GM18499 (cell line): Measurements from ENCODE around the gene ASMTL.
"Not testable (repeated sequence)": the region's sequence is repeated elsewhere in the genome, so short reads cannot be mapped to it uniquely, and the experiment has no call there.

Source experiments
- ATAC-seq: cut with Tn5 transposase; IDR thresholded peaks from one replicate; pipeline ENCODE4 v1.9.1; 2021; ENCODE audit warnings: moderate number of reproducible peaks; ENCODE audit not compliant: insufficient read depth, unreplicated experiment

Gene ASMTL

DNA sequence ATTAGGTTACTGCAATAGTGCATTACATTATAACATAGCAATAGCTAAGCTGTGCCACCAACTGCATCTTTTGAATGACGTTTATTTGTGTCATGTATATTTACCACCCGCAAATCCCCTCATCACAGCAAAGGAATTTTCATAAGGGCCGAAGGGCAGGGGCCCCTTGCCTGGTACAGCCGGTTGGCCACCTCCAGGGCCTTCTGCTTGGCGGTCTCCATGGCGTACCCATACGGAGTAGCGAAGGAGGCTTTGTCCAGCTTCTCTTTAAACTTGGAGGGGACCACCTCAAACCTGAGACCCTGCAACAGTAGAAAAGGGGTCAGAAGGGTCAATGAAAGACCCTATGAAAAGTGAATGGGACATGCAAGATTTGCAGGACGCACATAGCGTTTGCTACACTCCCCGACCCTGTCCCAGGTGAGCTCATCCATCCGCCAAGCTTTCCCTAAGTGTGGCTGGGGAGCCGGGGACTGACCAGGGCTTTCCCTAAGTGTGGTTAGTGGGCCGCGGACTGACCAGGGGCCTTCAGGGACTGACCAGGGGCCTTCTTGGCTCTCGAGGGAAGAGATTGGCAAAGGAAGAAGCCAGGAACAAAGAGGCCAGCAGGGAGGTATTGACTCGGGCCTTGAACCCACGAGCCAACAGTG lies 10.6 kb downstream of the ASMTL start:
- ATAC-seq, result no peak

DNA sequence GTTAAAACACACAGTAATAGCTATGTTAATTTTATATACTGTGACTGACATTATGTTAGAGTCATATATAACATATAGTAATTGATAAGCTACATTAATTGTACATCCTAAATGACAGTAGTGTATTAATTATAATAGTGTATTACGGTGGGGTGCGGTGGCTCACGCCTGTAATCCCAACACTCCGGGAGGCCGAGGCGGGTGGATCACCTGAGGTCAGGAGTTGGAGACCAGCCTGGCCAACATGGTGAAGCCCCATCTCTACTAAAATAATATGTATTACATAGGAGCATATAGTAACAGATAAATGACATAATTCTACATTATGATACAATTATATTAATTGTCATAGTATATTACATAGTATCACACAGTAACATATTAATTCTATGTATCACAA lies 12.2 kb downstream of the ASMTL start:
- no peak for ATAC-seq

DNA sequence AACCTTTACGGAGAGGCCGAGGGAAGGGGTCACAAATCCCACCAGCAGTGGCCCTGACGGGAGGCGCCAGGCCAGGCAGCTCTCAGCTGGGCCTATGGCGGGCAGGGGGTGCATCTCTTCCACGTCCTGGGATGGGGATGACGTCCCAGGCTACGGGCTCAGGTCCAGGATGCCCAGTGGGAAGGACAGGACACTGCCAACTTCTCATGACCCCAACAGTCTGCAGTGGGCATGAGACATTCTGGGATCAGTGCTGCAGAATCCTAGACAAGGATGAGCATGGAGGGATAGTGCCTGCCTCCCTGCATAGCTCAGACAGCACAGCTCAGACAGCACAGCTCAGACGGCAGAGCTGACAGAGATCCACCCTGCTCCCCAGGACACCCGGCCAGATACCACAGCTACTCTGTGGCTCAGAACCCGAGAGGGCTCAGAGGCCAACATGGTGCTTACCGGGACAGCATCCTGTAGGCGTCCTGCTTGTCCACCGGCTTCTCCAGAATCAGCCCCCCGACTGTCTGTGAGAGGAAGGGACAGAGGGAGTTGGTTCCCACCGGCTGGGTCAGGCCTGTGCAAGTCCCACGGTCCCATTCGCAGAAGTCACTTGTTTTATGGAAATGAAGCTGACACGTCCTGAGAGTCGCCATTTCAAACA lies 17.3 kb downstream of the ASMTL start:
- no peak for ATAC-seq

DNA sequence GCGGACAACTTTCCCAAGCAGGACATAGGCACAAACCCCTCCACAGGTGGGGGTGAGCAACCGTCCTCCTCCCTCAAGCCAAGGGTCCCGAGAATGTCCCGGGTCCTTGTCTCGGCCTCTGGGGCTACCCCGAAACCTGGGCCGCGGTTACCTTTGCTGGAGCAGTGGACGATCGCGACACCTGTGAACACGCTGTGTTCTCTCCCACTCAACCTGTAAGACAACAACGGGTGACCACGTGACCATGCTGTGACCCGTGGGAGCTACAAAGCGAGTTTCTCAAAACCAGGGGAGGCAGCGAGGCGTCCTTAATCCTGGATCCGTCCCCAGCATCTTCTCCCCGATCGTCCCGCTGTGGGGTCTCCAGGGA lies 17.9 kb downstream of the ASMTL start:
- no peak for ATAC-seq

DNA sequence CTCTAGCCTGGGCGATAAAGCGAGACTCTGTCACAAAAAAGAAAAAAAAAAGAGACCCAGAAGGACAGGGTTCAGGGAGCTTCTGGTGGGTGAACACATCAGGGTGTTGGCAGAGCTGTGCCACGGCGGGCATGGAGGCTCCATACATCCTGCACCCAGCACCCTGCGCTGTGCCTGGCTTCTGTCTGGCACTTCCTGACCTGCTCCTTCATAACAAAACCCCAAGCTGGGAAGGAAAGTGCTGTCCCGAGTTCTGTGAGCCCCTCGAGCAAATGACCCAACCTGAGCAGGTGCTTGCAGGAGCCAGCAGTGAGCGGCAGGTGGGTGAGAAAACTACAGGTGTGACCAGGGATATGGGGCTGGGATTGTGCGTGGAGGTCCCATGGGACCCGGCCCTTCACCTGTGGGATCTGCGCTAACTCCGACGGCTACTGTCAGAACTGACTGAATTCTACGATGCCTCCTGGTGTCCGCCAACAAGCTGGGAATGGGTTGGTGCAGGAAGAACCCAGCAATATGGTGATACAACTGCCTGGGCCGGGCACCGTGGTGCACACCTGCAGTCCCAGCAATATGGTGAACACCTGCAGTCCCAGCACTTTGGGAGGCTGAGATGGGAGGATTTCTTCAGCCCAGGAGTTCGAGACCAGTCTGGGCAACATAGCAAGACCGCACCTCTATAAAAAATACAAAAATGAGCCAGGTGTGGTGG lies 18.9 kb downstream of the ASMTL start:
- ATAC-seq, result no peak

DNA sequence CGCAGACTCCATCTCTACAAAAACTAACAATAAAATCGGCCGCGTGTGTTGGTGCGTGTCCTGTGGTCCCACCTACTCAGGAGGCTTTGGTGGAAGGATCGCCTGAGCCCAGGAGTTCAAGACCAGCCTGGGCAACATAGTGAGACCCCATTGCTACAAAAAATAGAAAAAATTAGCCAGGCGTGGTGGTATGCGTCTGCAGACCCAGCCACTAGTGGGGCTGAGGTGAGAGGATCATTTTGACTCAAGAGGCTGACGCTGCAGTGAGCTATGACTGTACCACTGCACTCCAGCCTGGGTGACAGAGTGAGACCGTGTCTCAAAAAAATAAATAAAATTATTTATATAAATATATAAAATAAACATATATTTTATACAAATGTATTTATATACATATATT lies 22.3 kb downstream of the ASMTL start:
- no peak for ATAC-seq

DNA sequence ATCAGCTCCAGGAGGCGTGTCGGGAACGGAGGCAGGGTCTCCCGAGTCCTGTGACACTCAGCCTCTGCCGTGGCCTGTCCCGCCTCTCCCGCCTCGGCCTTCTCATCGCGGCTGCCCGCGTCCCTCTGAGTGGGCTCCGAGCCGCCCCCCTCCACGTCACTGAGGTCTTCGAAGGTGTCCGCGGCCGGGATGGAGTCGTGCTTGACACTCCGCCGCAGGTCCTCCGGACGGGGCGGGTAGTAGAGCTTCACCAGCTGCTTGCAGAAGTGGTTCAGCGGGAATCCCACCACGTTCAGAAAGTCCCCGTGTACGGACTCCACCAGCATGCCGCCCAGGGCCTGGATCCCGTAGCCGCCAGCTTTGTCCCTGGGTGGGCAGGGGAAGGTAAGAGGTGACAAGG lies 25.0 kb downstream of the ASMTL start:
- no peak for ATAC-seq

DNA sequence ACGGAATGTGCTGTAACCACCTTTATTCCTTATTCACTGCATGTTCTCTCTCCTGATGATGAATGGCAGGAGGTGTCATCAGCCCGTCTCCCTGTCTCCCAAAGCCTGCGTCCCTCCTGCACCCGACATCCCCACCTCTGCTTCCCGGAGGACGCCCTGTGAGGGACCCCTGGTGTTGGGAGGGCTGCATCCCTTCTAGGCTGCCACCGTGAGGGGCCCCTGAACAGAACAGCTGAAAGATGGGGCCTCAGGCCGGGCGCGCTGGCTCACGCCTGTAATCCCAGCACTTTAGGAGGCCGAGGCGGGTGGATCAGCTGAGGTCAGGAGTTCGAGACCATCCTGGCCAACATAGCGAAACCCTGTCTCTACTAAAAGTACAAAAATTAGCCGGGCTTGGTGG lies 26.4 kb downstream of the ASMTL start:
- not testable (repeated sequence) for ATAC-seq

DNA sequence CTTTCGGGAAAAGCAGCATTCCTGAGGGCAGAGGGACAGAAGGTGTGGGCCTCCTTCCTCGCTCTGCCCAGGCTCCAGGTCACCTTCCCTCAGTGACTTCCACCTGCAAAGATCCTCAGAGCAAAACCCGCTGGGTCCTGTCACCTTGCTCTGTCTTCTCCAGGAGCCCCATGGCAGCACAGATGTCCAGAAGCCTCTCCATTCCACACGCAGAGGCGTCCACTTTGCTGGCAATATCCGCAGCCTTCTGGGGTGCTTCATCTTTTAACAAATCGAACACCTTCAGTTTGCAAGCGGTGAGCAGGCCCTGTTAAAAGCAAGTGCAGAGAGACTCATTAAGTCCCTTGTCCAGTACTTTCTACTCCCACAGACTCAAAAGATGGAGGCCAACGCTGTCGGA lies 27.3 kb downstream of the ASMTL start:
- ATAC-seq, result no peak

DNA sequence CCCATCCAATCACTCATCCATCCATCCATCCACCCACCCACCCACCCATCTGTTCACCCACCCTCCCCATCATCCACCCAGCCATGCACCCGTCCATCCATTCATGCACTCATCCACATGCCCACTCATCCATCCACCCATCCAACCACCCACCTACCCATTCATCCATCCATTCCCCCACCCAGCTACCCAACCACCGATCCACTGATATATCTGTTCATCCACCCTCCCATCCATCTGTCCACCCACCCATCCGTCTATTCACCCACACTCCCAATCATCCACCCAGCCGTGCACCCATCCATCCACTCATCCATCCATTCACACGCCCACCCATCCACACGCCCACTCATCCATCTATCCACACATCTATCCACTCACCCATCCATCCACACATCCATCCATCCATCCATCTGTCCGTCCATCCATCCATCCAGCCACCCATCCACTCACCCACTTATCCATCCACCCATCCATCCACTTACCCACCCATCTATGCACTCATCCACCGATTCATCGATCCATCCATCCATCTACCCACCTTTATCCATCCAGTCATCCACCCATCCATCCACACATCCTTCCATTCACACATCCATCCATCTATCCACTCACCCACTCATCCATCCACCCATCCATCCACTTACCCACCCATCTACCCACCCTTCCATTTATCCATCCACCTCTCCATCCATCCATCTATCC lies 28.4 kb downstream of the ASMTL start:
- no peak for ATAC-seq

DNA sequence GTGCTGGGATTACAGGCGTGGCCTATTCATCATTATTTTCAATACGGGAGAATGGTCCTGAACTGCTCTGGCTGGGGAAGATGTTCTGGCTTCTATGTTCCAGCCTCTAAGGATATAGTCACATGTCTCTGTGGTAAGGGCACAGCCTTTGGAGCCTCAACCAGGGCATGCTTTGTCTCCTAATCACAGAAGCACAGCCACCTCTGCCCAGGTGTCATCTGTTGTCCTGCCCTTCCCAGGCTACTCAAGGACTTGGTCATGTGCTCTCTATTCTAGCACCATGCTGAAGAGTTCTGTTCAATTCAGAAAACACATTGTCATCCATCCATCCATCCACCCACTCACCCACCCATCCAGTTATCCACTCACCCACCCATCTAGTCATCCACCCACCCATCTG lies 29.5 kb downstream of the ASMTL start:
- no peak for ATAC-seq

DNA sequence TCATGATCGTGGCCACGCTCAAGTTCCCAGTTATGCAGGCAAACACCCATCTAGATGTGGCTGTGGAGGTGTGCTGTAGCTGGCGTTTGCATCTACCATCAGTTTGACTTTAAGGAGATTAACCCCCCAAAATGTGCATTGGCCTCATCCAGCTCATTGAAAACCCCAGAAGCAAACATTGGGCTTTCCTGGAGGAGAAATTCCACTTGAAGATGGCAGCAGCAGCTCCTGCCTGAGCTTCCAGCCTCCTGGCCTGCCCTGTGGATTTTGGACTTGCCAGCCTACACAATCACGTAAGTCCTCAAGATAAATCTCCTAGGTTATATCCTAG lies 30.6 kb downstream of the ASMTL start:
- ATAC-seq, result no peak

DNA sequence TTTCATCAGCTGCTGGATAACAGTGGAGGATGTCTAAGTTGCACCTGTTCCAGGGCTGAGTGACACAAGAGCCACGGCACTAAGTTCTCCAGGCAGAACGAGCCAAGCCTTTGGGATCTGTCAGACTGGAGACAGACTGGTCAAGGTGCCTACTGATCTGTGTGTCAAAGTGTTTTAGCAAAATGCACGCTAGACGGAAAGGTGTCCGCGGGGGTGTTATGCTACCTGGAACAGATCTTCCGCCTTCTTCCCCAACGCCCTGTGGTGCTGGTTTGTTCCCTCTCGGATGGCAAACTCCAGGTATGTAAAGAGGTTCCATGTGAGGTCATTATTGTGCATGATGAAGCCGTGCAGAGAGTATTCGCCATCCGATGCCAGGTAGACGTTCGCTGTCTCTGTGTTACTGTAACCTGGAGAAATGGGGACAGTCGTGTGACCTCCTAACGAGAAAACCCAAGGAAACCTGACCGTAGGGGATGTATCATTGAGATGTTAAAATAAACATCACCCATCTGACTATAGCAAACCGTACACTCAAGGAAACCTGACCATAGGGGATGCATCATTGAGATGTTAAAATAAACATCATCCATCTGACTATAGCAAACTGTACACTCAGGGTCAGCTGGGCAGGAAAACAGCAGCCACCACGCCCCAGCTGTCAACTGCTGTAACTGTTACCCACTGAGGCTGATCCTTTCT lies 31.1 kb downstream of the ASMTL start:
- ATAC-seq, result no peak

DNA sequence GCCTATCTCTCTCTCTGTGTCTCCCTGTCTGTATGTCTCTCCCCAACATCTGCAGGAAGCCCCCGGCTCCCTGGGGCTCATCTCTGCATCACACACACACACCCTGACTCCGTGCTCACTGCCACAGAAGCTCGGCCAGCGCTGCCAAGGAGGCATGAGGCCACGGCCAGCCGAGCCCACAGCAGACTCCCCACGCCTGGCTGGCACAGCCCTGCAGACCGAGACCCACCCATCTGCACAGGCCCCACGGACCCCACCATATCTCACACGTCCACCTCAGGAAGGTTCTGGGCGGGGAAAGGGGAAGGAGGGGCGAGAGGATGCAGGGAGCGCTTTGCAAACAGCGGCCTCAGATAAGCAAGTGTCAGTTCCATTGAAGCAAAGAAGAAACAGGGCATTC lies 32.3 kb downstream of the ASMTL start:
- ATAC-seq, result no peak

DNA sequence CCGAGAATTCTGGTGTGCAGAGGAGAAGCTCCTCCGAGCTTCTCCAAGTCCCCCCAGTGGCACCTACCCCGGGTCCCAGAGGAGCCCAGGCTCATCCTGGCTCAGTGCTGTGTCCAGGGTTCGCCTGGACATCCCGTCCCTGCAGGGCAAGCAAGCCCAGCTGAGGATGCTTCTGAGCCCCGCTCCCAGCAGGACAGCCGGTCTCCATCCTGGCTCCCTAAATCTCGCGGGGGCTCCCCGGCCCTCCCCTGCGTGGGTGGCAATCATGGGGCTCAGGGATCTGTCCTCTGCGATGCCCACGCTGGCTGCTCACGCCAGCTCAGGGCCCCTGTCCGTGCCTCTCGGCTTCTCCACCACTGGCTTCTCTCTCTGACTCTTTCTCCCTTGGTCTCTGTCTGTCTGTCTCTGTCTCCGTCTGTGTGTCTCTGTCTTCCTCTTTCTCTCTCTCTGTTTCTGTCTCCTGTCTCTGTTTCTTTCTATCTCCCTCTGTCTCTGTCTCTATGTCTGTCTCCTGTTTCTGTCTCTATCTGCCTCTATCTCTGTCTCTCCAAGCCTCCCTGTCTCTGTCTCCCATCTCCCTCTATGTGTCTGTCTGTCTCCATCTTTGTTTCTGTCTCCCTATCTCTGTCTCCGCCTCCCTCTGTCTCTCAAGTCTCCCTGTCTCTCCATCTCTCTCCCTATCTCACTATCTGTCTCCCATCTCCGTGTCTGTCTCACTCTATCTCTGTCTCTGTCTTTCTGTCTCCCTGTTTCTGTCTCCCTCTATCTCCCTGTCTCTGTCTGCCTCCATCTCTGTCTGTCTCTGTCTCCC lies 33.0 kb downstream of the ASMTL start:
- ATAC-seq, result no peak

DNA sequence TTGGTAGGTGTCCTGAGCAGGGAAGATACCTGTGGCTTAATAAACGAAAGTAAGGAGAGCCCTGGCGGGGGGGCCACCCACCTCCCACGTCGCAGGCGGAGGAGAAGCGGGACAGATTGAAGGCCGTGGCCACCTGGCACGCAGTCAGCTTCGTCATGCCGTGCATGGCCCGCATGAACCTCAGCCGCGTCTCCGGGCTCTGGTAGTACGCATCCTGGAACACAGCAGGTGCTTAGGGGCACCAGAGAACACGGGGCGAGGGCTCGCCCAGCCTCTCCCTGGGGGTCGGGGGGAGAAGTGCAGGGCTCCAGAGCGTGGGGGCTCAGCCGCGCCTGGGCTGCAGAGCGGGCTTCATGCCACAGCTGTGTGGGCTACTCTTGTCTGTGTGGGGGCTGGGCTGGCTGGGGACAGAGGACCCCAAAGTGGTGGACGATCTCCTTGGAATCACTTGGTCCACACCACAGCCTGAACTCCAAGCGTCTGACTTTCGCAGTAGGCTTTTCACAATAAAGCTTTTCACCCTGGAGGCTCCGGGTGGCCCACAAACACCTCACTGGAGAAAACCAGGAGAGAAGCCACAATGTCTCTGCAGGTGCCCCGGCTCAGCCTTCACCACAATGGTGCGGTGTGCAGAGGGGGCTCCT lies 33.7 kb downstream of the ASMTL start:
- no peak for ATAC-seq

DNA sequence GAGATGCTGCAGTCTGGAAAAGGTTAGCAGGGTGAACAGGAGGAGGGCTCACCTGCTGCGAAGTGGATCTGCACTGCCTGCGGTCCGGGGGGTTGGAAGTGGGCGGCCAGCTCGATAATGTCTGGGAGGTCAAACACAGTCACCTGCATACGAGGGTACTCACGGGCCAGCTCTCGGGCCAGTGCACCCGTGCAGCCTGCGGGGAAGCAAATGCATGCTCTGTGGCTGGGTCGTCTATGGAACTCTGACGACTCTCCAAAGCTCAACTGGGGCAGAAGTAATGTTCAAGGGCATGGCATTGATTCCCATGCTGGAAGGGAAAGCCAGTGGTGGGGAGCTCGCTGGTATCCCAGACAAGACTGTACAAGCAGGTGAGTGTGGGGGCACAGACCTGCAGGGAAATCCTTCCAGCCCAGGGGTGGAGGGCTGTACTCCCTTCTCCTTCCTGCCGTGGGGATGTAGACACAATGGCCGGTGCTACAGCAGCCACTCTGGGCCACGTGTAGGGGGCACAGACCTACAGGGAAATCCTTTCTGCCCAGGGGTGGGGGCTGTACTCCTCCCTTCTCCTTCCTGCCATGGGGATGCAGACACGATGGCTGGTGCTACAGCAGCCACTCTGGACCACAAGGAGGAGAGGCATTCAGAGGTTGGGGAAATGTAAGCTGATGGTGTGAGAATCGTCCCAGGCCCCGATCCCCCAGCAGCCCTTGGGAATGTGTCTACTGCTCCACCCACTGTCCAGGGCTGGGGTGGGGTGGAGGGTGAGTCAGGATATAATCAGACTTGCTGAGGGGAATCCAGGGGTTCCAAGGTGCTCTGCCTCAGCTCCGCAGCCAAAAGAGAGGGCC lies 34.6 kb downstream of the ASMTL start:
- no peak for ATAC-seq

DNA sequence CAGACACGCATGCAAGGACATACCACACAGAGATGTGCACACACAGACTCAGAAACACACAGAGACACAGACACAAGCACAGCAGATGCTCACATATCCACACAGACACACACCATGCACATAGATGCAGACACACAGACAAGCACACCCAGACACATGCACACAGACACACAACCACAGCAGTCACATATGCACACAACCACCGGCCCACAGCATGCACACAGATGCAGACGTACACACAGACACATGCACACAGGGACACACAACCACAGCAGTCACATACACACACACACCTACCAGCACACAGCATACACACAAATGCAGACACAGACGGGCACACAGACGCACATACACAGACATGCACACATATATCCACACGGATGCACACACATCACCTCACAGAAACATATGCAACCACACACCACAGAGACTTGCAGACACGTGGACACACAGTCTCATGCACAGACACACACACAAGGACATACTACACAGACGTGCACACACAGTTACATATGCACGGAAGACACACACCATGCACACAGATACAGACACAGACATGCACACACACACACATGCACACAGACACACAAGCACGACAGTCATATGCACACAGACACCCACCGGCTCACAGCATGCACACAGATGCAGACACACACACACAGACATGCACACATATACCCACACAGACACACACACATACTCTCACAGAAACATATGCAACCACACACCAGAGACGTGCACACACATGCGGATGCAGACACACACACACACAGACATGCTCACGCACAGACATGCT lies 35.5 kb downstream of the ASMTL start:
- ATAC-seq, result no peak
